ENCODE results near the gene DDX56.

Gene DDX56

GRCh38 chr7:44522315-44522714, 51.4 kb downstream of the DDX56 start:
- Mint-ChIP-seq H3K4me1 (ENCODE audit: low read depth) (no peaks in the 10 kb centered on the region), H3K9me3 (peaks cover 7% of the 10 kb centered on the region), H3K4me3 (no peak overlapping the region), H3K36me3 (ENCODE audit: low read depth) (peaks cover 4% of the 10 kb centered on the region), H3K27ac (no peak overlapping the region), H3K27me3 (peaks cover 5% of the 10 kb centered on the region)
- no peak for DNase-seq

GRCh38 chr7:44521347-44522095, 52.2 kb downstream of the DDX56 start:
- no peak overlapping the region for H3K27ac Mint-ChIP-seq
- H3K4me3 Mint-ChIP-seq: no peak overlapping the region
- H3K36me3 Mint-ChIP-seq (ENCODE audit: low read depth): peaks cover 4% of the 10 kb centered on the region
- H3K27me3 Mint-ChIP-seq: peaks cover 5% of the 10 kb centered on the region
- H3K4me1 Mint-ChIP-seq (ENCODE audit: low read depth): no peaks in the 10 kb centered on the region
- peaks cover 5% of the 10 kb centered on the region for H3K9me3 Mint-ChIP-seq
- DNase-seq: no peak

GRCh38 chr7:44520574-44520973, 53.1 kb downstream of the DDX56 start:
- Mint-ChIP-seq H3K4me1 (ENCODE audit: low read depth) (no peaks in the 10 kb centered on the region), H3K27me3 (peaks cover 5% of the 10 kb centered on the region), H3K4me3 (no peak overlapping the region), H3K27ac (no peak overlapping the region), H3K9me3 (peaks cover 5% of the 10 kb centered on the region), H3K36me3 (ENCODE audit: low read depth) (peaks cover 4% of the 10 kb centered on the region)
- DNase-seq: no peak

- no peak overlapping the region for H3K27ac Mint-ChIP-seq
- H3K4me1 Mint-ChIP-seq (ENCODE audit: low read depth): no peaks in the 10 kb centered on the region
- H3K36me3 Mint-ChIP-seq (ENCODE audit: low read depth): no peaks in the 10 kb centered on the region
- no peaks in the 10 kb centered on the region for H3K9me3 Mint-ChIP-seq
- H3K4me3 Mint-ChIP-seq: no peak overlapping the region
- peaks cover 5% of the 10 kb centered on the region for H3K27me3 Mint-ChIP-seq
- no peak for DNase-seq
These were observed 54.2 kb downstream of the DDX56 start for GRCh38 chr7:44519546-44519945.

- H3K4me3 Mint-ChIP-seq: no peak overlapping the region
- no peak overlapping the region for H3K27ac Mint-ChIP-seq
- H3K36me3 Mint-ChIP-seq (ENCODE audit: low read depth): no peaks in the 10 kb centered on the region
- H3K9me3 Mint-ChIP-seq: no peaks in the 10 kb centered on the region
- DNase-seq: no peak
- H3K4me1 Mint-ChIP-seq (ENCODE audit: low read depth): no peaks in the 10 kb centered on the region
- H3K27me3 Mint-ChIP-seq: peaks cover under 1% of the 10 kb centered on the region
These were observed 54.9 kb downstream of the DDX56 start for GRCh38 chr7:44518761-44519160.

- Mint-ChIP-seq H3K27me3 (no peaks in the 10 kb centered on the region), H3K36me3 (ENCODE audit: low read depth) (no peaks in the 10 kb centered on the region), H3K27ac (no peak overlapping the region), H3K4me1 (ENCODE audit: low read depth) (no peaks in the 10 kb centered on the region), H3K4me3 (no peak overlapping the region), H3K9me3 (no peaks in the 10 kb centered on the region)
- DNase-seq: no peak
These were observed 56.5 kb downstream of the DDX56 start for GRCh38 chr7:44517175-44517574.

Data from activated T-cell treated with anti-CD3 and anti-CD28 coated beads, Interleukin-2, amount 50 U/mL, for 24 hours (primary cell).